NCI-H2196 (cell line): Measurements from ENCODE around the gene AJUBA.
"Not testable (repeated sequence)": the region's sequence is repeated elsewhere in the genome, so short reads cannot be mapped to it uniquely, and the experiment has no call there.

Experiments used
- DNase-seq: peaks from one replicate; lab custom pipeline; 2025; ENCODE audit not compliant: unreplicated experiment; lab: John Stamatoyannopoulos, UW

AJUBA gene

DNA sequence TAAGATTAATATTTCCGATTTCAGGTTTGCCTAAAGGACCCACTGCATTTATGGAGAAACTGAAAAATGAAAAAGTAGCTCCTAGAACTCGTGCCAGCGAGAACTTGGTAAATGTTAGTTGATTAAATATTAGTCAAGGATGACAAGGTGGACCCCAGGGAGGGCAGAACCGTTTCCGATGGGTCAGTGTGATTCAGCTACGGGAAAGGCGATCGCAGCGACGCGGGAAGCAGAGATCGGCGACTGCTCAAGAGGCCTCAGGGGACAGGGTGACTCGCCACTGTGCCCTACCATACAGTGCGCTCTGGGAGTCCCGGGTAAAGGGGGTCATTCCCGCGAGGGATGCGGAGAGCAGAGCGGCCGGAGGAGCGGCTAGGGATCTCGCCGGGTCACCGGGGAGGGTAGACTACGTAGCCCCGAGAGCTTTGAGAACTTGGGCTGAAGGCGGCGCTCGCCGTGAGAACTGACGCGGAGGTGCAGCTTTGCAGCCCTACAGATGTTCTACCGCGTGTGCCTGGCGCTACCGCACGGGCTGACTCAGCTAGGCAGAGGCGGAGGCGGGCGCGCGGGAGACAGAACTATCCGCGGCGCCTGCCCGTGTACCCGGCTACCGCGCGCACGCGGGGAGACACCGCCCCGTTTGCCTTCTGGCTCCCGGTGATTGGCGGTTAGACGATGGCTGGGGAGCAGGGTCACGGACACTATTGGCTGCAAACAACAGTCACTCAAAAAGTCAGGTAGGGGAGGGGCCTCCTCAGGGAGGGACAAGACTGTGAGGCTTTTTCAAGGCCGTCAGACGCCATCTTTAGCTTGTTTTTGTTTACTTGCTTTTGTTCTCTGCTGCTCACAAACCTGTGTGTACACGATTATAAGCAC is 24.4 kb upstream of the AJUBA start:
- DNase-seq: peak; percentile 98

DNA sequence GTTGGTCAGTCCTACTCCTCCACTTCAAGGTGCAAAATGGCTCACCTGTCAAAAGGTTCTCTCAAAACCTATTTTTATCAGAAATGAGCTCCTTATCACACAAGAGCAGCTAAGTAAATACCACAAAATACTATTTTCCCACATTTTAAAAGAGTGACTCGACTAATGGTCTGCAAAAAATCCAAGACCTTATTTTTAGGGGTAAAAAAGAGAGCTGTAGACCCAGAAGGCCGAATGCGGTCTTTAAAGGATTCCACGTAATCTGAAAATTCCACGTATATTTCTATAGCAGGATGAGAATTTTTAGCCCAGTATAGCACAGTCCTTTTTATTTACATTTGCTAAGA is 23.8 kb upstream of the AJUBA start:
- no peak for DNase-seq

DNA sequence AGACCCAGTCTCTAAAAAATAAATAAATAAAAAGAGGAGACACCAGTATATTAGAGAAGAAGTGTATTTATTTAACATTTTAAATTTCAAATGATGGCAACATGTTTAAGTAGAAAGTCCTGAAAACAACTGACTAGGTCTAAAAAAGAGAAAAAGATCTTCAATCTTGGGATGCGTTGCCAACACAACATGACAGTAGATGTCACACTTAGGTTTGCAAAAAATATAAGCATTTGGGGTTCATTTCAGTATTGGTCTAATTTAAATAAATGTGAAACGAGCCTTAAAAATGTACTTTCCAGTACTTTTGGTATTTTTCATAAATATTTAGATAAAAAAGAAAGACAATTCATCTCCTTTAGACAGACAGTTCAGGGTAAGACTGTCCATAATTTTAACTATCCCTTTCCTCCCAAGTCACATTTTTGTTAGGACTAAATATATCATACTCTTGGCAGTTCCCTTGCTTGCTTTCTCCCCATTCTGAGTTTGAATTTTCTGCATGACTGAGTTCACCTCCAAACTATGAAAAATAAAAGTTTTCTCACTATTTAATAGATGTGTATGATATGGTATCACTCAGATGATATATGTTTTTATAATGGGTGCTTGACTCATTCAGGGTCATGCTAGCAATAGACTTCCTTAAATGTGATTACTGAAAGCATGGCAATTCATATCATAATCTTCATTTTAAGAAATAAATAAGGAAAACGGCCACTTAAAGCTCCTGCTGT is 23.3 kb upstream of the AJUBA start:
- DNase-seq: no peak

DNA sequence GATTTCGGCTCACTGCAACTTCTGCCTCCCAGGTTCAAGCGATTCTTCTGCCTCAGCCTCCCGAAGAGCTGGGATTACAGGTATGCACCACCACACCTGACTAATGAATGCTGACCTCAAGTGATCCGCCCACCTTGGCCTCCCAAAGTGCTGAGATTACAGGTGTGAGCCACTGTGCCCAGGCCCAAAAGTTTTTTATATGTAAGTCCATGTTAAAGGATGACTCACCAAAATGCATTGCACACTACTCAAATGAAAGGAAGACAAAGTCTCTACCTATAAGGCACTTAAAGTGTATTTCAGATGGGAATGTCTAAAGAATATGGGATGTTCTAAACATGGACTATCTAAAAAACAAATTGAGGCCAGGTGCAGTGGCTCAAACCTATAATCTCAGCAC is 21.9 kb upstream of the AJUBA start:
- not testable (repeated sequence) for DNase-seq

DNA sequence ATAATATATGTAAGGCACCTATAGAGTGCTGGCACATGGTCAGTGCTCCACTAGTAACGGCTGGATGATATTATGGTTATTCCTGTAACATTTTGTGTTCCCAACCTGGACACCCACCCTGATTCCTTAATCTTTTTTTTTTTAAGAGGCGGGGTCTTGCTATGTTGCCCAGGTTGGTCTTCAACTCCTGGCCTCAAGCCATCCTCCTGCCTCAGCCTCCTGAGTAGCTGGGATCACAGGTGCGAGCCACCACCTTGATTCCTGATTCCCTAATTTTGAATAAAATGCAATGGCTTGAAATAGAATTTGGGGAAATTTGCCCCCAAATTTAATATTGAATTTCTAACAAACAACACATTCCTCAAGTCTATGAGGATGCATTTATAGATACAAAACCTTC is 20.2 kb upstream of the AJUBA start:
- no peak for DNase-seq

DNA sequence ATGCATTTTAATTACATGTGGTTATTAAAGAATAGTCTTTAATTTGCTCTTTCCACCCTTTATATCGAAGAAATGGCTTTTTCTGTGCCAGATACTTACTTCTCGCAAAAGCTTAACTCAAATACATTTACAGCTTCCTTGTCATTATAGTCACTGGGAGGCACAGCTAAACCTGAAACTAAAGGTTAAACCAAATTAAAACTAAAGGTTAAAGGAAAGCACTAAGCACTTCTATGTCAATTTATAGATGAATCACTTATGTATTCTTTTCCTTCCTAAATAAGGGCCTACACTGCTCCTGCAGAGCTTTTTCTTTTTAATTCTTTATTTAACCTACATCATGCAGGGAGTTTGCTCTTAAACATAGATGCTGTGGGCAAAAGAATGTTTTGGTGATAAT is 18.5 kb upstream of the AJUBA start:
- no peak for DNase-seq

DNA sequence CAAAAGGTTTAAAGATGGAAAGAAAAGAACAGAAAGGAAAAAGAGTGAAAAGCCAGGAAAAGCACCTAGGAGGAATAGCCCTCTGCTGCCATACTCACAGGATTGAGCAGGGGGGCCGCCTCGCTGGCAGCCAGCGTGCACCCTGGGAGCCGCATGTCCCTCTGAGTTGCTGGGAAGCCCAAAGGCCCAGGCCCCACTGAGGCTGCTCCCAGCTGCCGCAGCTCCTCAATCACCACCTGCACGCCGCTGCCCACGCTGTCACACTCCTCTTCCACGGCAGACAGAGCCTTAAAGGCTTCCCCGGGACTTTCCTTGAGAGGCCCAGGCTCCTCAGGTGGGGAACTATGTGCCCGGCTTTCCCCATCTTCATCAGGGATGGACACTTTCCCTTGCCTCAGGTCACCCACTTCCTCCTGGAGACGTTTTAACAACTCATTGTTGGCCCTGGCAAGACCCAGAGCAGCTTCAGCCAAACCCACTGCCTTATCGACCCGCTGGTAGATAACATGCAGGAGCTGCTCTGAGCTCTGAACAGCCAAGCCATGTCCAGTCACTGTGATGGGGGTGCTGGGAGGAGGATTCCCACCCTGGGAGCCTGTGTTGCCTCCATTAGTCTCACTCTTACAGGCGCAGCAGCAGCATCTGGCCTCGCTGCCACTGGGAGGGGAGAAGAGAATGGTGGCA is 16.1 kb upstream of the AJUBA start:
- no peak for DNase-seq

DNA sequence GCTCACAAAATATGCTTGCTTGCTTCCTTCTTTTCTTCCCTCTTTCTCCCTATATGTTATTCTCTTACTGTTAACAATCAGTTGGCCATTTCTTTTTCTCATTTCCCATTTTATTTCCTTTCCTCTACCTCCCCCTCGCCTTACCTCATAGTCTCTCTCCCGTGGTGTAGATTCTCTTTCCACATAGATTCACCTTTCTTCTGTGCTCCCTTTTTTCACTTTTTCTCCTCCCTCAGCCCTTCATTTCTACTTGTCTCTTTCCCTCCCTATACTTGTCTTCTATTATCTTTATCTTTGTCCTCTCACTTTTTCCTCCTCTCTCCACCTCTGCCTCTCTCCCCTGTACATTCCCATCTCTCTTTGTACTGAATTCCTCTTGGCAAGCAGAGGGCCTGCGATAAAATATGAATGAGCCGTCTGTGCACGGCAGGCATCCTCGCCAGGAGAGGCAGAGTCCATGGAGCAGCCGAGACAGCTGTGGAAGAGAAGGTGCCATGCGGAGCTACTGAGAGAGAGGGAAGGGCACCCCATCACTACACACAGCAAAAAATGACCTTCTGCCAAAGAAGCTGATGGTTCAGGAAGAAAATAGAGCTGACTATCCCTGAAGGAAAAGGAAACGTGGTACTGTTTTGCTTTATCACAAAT is 15.4 kb upstream of the AJUBA start:
- DNase-seq: no peak

DNA sequence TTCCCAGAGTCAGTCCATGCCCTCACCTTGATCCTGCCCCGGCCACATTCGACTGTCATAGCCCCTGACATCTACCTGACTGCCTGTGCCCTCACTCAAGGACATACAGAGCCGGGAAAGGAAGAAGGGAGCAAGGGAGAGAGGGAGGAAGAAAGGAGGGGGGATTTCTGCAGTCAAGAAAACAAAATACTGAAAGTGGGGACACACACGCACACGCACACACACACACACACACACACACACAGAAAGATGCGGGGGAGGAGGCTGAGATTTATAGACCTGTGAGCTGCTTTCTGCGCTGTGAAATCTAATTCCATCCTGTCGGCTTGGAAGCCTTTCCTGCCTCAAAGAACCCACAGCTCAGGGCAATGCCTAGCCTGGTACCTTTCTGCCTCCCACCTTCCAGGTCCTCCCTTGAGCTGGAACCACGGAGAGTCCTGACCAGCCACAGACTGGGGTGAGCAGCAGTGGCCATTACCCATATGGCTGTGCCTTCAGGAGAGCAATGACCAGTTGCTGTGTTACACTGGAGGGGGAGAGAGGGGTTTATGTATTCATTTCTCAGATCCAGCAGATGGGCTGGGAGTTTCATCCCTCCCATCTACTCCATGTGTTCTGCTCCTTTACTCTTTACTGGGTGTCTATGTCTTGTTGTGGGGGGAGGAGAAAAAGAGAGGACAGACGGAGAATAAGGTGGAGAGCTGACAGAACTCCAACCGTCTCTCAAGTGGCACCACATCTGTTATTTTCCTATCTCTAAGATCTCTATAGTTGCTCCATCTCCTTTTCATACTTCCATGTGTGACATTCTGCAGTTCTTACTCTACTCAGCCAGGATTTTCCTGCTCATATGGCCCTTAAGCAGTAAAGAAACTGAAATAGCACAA is 14.7 kb upstream of the AJUBA start:
- no peak for DNase-seq

DNA sequence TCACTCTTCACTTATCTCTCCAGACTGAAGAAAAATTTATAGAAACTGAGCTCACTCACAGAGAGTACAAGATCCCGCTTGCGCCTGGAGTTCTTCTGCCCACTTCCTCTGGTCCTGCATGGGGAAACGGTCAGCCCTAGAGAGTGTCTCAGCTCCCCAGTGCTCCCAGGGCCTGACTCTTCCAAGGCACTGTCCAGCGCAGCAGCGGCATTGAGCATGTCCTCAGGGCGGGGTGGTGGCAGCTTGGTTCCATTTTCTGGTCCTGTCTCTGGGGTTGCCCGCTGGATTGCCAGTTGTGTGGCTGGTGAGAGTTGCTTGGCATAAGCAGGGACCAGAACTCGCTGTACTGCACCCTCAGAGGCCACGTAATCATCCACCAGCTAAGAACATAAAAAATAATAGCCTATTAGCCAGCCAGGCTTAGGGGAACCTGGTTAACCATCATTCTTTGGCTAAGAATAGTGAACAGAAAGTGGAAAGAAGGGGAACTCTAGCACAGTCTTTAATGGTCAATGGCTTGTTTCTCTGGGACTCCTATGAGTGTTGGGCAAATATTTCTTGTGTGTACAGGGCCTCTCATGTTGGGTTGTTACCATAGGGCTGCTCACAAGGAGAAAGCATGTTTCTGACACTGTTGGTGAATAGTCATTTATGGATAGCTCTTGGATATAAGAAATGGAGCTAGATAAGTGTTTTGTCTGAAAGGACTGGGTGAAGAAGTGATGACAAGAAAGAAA is 13.7 kb upstream of the AJUBA start:
- DNase-seq: no peak

DNA sequence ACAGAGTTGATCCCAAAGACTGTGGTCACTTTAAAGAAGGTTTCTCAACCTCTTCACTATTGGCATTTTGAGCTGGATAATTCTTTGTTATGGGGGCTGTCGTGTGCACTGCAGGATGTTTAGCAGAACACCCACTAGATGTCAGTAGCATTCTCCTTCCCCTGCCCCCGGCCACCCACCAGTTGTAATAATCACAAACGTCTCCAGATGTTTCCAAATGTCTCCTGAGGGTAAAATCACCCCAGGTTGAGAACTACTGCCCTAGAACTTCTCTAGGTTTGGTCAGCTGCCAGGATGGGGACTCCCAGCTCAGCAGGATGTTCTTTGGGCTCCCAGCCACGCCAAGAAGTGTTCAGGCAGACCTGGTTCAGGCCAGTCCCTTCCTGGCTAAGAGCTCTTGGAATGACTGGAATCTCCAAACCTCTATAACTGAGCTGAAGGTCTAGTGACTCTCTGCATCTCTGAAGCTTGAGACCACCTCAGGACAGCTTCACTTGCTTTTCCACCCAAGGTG is 12.5 kb upstream of the AJUBA start:
- peak; percentile 32 for DNase-seq

DNA sequence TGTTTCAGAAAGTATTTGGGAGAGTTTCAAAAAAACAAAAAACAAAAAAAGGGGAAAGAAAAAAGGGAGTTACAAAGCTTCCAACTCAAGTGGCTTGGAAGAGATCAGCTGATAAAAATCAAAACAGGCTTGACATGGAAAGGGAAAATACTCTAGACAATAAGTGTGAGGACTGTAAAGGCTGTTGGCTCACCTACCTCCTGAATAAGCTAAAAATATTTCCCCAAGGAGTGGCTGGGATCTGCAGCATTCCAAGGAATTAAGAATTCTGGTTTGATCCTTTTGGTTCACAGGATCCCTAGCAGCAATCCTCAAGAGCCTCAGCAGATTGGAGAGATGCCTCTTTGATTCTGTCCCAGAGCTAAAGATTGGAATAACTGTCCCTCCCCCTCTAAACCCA is 11.2 kb upstream of the AJUBA start:
- no peak for DNase-seq

DNA sequence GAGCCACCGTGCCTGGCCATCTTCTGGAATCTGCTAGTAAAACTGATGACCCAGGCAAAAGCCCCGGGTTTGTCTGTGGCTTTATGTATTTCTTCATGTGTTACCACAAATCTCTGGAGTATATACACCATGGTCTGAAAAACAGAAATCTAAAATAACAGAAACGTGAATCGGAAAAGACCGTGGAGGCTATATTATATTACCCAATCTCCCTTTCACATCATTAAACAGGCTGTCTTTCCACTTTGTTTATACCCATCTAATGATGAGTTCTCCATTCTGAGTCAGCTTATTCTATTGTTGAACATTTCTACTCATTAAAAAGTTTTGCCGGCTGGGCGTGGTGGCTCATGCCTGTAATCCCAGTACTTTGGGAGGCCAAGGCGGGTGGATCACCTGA is 9.5 kb upstream of the AJUBA start:
- no peak for DNase-seq

DNA sequence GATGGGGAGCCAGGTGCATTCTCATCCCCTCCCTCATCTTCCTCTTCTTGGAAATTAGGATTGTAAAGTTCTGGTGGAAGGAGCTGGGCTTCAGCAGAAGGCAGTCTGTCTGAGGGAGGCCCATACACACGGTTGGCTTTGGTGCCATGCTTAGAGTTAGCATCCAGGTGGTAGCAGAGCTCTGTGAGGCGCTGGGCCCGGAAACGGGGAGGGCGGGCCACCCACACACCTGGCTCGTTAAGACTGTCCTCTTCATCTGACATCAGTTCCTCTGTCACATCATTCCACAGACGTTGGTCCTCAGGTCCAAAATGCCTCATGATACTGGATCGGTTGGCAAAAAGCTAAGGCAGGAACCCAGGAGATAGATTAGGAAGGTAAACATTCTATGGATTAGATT is 4.9 kb upstream of the AJUBA start:
- DNase-seq: no peak

DNA sequence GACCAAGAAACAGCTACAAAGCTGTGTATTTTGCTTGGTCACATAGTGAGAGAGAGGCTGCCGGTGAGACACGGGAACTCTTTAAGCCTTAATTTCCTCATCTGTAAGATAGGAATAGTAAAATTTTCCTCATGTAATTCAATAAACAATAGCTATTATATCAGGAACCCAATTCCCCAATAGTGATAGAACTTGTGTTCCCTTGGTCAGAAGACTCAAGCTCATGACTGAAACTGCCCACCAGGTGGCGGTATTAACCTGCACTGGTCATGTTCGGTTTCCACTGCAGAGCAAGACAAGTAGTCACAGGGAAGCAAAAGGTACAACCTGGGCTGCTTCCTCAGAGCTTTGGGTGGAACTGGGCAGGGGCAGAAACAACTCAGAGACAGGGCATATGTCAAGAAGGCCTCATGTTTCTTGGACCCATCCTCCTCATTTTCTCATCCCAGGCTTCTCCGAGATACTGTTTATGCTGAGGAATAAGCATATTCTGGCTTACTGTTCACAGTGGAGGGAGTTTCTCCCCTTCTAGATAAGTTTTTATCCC is 4.2 kb upstream of the AJUBA start:
- peak; percentile 89 for DNase-seq

DNA sequence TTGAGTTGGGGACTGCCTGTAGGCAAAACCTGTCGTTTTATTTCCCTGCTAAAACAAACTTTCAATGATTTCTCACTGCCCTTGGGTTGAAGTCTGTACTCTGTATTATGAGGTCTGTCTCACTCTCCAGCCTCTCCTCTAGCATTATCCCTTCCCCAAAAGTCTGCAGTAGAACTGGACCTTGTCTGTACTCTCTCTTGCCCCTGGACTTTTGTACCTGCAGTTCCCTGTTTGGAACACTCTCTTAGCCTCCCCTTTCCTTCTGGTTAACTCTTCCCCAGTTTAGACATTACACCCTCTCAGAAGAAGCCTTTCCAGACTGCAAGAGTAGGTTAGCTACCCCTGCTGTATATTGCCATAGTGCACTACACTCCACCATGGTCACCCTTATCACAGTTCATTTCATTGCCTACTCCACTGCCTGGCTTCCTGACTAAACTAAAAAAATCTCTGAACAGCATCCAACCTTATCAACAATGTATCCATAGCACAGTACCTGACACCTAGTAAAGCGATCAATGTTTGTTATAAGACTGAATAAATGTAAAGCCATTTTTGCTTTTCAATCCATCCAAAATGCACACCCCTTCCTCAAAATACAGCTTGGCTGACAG is 3.6 kb upstream of the AJUBA start:
- DNase-seq: no peak

DNA sequence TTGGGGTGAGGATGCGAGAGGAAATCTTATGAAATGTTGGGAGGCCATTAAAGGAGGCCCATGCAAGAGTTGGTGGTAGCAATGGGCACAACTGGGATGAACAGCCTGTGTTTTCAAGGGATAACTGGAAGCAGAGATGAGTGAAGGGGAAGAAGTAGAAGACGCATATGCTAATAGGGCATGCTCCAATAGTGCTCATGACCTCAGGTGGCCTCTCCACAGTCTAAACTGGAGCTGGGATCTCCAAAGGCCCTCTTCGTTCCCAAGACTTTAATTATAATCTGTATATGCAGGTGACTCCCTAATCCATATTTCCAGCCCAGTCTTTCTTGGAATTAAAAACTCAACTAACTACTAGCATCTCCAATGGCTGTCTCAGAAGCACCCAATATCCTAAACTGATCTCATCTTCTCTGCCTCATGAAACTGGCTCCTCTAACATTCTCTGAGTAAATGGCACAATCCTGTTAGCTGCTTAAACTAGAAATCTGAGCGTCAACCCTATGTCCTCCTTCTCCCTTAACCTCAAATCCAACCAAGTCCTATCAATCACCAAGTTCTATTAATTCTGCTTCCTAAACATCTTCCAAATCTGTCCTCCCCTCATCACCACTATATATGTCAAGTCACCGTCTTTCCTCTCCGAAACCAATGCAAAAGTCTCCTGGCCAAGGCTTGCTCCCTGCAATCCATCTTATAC is 2.8 kb upstream of the AJUBA start:
- no peak for DNase-seq

DNA sequence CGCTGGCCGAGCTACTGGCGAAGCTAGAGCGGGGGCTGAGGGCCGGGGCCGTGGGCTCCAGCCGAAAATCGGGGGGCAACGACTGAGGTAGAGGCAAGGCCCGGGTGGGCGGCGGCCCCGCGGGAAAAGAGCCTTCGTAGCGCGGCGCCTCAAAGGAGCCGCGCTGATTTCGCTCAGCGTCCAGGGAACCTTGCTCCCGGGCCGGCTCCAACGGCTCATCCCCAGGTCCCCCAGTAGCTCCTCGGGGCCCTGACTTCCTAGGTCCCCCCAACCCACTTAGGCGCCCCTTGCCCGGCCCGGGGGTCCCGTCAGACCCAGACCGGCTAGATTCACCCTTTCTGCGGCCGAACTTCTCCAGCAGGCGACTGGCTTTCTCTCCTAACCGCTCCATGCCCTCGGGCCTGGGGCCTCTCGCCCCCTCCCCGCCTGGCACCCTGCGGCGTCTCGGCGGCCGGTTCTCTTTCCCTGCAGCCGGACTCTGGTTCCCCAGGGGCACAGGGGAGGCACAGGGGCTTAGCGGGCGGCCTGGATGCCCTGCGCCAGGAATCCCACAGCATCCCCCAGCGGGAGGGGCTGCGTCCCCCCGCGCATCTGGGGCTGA is 375 bp downstream of the AJUBA start:
- DNase-seq: no peak
